Measurements from ENCODE around the gene EFTUD2. TPM values are rescaled to one million over a fixed set of nuclear protein-coding genes. Genes with fewer than 3 reads are reported as not detected.
A peak's percentile ranks its signal among the peaks of the same experiment; 100 is the strongest.
"Not testable (repeated sequence)": the region's sequence is repeated elsewhere in the genome, so short reads cannot be mapped to it uniquely, and the experiment has no call there.

EFTUD2 gene
- polyA plus RNA-seq (ENCODE audit: insufficient read length in 4 of 4), result 100 to 1,000 TPM; 101 to 120 (median 114) TPM

- peak; percentile 83 to 96 (median 86) for DNase-seq (ENCODE audit: low read depth in 4 of 4, low spot score in 3 of 4)
Observed at GRCh38 chr17:44899074-44899782, at the start of gene EFTUD2. TSS of gene EFTUD2 (minus strand) at chr17:44899445. CDS start at chr17:44894521, 4,924 bp downstream.

- DNase-seq (ENCODE audit: low read depth in 4 of 4, low spot score in 3 of 4), result no peak
Observed at GRCh38 chr17:44948315-44948795, 49.1 kb upstream of the EFTUD2 start.

- peak; percentile 76 to 88 (median 86) for DNase-seq (ENCODE audit: low read depth in 4 of 4, low spot score in 3 of 4)
Observed at GRCh38 chr17:44947461-44948314, 48.4 kb upstream of the EFTUD2 start, which contains the start of gene KIF18B. TSS of gene KIF18B (minus strand) at chr17:44947773. CDS start at chr17:44936344, 11,429 bp downstream.

GRCh38 chr17:44945652-44946051 is 46.4 kb upstream of the EFTUD2 start:
- not testable (repeated sequence) for DNase-seq (ENCODE audit: low read depth in 4 of 4, low spot score in 3 of 4)

GRCh38 chr17:44942456-44942855 is 43.2 kb upstream of the EFTUD2 start:
- no peak for DNase-seq (ENCODE audit: low read depth in 4 of 4, low spot score in 3 of 4)

GRCh38 chr17:44941712-44942331 is 42.6 kb upstream of the EFTUD2 start:
- DNase-seq (ENCODE audit: low read depth in 4 of 4, low spot score in 3 of 4), result no peak

DNA sequence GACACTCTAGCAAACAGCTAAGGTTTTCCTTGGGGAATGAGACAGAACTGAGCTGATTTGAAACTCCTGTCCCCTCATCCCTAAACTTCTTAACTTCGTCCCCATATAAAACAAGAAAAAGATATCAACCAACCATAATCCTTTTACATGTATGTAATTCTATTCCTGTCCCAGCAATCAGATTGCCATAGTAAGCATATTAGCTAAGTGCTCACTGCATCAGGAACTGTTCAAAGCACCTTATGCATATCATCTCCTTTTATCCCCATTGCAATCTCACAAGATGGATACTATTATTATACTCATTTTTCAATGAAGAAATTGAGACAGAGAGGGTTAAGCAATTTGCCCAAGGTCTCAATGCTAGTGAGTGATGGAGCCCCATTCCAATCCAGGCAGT is 41.5 kb upstream of the EFTUD2 start:
- no peak for DNase-seq (ENCODE audit: low read depth in 4 of 4, low spot score in 3 of 4)

DNA sequence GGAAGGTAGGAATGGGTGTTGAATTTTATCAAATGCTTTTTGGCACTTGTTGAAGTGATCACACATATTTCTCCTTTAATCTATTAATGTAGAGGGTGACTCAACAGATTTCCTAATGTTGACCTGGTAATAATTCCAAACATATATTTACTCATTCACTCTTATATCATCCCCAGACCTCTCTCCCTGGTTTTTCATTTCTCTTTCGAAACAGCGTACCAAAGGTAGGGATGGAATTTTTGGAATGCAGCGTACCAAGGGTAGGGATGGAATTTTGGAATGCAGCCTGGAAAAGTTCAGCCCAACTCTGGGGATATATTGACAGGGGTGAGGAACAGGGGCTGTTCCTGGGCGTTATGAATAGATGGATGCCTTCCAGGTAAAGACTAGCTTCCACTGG is 41.1 kb upstream of the EFTUD2 start:
- no peak for DNase-seq (ENCODE audit: low read depth in 4 of 4, low spot score in 3 of 4)

DNA sequence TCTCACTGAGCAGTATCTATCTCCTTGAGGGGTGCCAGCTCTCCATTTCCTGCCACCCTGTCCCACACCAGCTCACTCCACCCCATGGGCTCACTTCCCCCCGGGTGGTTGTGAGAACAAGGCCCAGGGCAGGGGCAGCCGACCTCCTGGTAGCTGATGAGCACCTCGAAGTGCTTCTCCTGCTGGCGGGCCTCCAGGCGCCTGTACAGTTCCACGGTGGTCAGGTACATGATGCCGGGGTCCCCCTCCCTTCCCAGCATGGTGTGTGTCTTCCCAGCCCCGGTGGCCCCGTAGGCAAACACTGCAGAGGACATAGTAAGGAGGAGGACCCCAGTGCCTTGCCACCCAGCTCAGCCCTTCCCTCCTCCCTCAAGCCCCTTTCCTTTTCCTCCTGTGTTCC is 35.9 kb upstream of the EFTUD2 start:
- no peak for DNase-seq (ENCODE audit: low read depth in 4 of 4, low spot score in 3 of 4)

- no peak for DNase-seq (ENCODE audit: low read depth in 4 of 4, low spot score in 3 of 4)
Observed at GRCh38 chr17:44934745-44935105, 35.5 kb upstream of the EFTUD2 start.

DNA sequence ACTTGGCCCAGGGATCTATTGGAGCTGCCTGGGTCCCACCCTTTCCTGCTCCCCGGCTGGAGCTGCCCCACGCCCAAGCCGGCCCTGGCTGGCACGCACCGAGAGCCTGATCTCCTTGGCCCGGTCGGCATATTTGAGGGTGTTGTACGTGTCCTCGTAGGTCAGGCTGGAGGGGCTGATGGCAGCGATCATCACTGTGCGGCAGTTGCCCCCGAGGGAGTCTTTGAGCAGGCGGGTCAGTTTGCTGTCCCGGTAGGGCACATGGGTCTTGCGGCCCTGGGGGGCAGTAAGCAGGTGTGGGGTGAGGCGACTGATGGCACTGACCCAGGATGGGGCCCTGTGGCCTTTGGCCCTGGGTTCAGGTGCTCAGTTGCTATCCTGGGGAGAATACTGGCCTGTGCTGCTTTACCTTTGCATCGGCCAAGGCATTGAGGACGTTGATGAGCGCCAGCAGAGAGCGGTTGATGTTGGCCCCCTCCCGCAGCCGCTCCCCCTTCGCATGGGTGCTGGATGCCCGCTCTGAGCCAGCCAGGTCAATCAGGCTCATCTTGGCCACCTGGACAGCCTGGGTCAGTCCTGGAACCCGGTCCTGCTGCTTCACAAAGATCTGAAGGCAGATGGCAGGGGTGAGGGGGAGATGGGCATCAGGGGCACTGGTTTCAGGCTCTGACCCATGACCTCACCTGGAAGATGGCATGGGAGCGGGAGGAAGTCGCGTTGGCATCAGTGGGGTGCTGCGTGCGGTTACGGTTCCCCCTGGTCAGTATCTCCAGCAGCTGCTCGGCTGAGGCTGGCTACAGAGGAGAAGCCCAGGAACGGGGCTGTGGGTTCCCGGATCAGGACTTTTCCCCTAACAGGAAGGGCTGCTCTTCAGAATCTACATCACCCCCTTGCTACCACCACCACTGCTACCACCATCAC is 34.8 kb upstream of the EFTUD2 start:
- no peak for DNase-seq (ENCODE audit: low read depth in 4 of 4, low spot score in 3 of 4)

- DNase-seq (ENCODE audit: low read depth in 4 of 4, low spot score in 3 of 4), result no peak
Observed at GRCh38 chr17:44932787-44933097, 33.5 kb upstream of the EFTUD2 start.

DNA sequence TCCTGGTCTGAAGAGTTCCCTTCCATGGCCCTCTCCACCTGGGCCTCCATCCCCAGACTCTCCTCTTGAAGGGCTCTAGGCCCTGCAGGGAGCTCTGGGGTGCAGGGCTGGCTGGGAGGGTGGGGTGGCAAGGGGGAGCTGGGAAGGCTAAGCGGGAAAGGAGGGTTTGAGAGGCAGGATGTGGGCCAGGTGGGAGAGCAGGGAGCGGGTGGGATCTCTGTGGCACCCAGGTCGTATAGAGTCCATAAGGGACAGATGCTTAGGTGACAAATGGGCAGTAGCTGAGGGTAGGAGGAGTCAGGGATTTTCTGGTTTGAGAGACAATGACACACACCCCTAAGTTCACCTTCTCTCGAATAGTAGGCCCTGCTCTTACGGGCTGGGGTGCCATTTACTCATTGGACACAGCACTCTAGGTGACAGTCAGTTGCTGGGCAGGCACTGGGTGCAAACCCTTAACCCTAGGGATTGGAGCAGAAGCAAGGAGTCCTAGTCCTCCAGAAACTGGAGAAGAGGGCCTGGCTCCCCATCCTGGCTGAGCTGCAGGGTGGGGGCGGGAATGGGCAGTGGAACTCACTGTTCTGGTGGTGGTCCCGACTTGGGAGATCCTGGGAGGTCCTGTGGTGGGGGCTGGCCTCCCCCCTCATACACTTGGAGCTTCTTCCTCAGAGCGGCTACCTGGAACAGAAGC is 33.0 kb upstream of the EFTUD2 start:
- no peak for DNase-seq (ENCODE audit: low read depth in 4 of 4, low spot score in 3 of 4)

GRCh38 chr17:44931376-44931775 is 32.1 kb upstream of the EFTUD2 start:
- no peak for DNase-seq (ENCODE audit: low read depth in 4 of 4, low spot score in 3 of 4)

- no peak for DNase-seq (ENCODE audit: low read depth in 4 of 4, low spot score in 3 of 4)
Observed at GRCh38 chr17:44930667-44931066, 31.4 kb upstream of the EFTUD2 start.

DNA sequence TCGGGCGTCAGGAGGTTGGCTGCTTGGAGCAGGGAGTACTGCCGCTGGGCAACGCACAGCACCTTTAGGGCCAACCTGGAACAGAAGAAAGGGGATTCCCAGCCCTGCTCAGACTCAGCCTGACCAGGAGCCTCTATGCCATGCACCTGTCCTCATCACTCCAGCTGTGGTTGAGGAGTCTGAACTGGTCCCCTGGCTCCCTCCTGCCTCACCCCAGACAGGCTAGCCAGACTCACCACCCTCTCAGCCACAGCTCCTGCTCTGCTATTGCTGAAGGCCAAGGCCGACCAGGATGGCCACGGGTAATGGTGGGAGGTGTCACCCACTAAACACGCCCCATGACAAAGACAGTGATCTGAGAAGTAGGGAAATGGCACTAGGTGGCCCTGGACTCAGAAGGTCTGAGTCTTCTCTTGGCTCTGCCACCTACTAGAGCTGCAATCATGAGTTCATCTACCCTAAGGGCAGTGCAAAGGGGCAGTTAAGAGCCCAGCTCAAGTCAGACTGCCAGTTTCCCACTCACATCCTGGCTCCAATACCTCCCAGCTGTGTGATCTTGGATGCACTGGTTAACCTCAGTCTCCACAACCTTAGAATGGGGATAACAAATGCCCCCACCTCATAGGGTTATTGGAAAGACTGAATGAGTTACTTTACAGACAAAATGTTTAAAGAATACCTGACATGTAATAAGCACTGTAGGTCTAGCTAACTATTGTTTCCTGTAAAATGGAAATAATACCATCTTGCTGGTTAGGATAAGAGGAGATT is 29.9 kb upstream of the EFTUD2 start:
- no peak for DNase-seq (ENCODE audit: low read depth in 4 of 4, low spot score in 3 of 4)

DNA sequence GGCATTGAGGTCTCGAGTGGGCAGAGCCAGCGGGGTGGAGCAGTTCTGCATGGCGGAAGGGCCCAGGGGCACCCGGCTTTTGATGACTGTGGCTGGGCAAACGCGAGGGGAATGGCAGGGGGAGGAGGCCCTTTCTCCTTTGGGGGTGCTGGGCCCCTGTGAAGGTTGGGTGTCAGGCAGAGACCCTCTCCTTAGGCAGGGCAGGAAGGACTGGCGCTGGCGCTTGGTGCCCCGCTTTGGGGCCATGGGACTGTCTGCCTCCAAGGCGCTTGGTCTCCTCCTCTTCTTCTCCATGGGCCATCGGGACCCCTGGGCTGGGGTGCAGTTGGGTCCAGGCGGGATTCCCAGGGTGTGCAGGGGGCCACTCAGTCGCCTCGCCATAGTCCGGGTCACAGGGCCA is 28.9 kb upstream of the EFTUD2 start:
- no peak for DNase-seq (ENCODE audit: low read depth in 4 of 4, low spot score in 3 of 4)

DNA sequence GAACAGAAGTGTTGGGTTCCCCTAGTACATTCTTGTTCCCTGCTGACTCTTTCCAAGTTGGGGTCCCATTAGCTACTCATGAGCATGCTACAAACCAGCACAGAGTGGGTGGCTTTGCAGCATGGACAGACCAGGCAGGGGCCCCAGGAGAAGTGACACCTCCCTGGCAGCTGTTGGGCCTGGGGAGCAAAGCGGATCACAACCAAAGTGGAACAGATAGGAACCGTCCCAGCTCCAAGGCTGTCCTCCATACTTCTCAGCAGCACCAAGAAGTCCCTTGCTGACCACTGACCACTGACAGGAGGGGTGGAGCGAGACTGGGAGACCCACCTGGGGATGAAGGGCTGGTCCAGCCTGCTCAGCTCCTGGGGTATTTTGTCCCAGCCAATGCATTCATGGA is 28.5 kb upstream of the EFTUD2 start:
- DNase-seq (ENCODE audit: low read depth in 4 of 4, low spot score in 3 of 4), result no peak
